SJSA1 (cell line): ENCODE data around the gene DTYMK. TPM values are rescaled to one million over a fixed set of nuclear protein-coding genes. Genes with fewer than 3 reads are reported as not detected.
"Not testable (repeated sequence)": the region's sequence is repeated elsewhere in the genome, so short reads cannot be mapped to it uniquely, and the experiment has no call there.

Experiments
- DNase-seq, 2 experiments: peaks; one replicate each; pipeline ENCODE4 v3.0.0-alpha.2; 2015 to 2020; ENCODE audit warnings: low spot score in 2 of 2, low read depth in 1 of 2
- H3K27ac ChIP-seq: fragments of 250-450 bp; sonication (Bioruptor Pico); 2 replicates; pipeline ENCODE4 v1.5.1; 2020; ENCODE audit warnings: mild to moderate bottlenecking, moderate library complexity
- H3K27me3 ChIP-seq: fragments of 250-450 bp; sonication (Bioruptor Pico); replicated peaks from 2 replicates; pipeline ENCODE4 v1.5.1; 2020; ENCODE audit warnings: mild to moderate bottlenecking, moderate library complexity
- H3K36me3 ChIP-seq: fragments of 250-450 bp; sonication (Bioruptor Pico); 2 replicates; pipeline ENCODE4 v1.5.1; 2020; ENCODE audit warnings: mild to moderate bottlenecking
- H3K4me1 ChIP-seq: fragments of 250-450 bp; sonication (Bioruptor Pico); replicated peaks from 2 replicates; pipeline ENCODE4 v1.6.1; 2021; ENCODE audit warnings: mild to moderate bottlenecking
- H3K4me3 ChIP-seq: fragments of 250-450 bp; sonication (Bioruptor Pico); 2 replicates; pipeline ENCODE4 v1.5.1; 2020; ENCODE audit warnings: mild to moderate bottlenecking
- H3K9me3 ChIP-seq: fragments of 250-450 bp; sonication (Bioruptor Pico); replicated peaks from 2 replicates; pipeline ENCODE4 v1.5.1; 2020; ENCODE audit warnings: mild to moderate bottlenecking
- total RNA-seq: library from RNA; depleted of rRNA; stranded (reverse); fragments of >200 nt; shearing (Covaris generic); gene quantifications from 2 replicates; pipeline ENCODE4 v1.2.3, GENCODE V29; 2014

The DTYMK gene
- total RNA-seq, 1 experiment from 2014 or later, result 115 TPM

GRCh38 chr2:241672243-241673188, 14.1 kb downstream of the DTYMK start:
- no peak overlapping the region for H3K4me3 ChIP-seq
- H3K4me1 ChIP-seq, result no peaks in the 10 kb centered on the region
- no peak for DNase-seq
- H3K27me3 ChIP-seq, result no peaks in the 10 kb centered on the region
- no peak overlapping the region for H3K27ac ChIP-seq
- H3K36me3 ChIP-seq, result peaks cover 86% of the 10 kb centered on the region
- no peaks in the 10 kb centered on the region for H3K9me3 ChIP-seq

DNA sequence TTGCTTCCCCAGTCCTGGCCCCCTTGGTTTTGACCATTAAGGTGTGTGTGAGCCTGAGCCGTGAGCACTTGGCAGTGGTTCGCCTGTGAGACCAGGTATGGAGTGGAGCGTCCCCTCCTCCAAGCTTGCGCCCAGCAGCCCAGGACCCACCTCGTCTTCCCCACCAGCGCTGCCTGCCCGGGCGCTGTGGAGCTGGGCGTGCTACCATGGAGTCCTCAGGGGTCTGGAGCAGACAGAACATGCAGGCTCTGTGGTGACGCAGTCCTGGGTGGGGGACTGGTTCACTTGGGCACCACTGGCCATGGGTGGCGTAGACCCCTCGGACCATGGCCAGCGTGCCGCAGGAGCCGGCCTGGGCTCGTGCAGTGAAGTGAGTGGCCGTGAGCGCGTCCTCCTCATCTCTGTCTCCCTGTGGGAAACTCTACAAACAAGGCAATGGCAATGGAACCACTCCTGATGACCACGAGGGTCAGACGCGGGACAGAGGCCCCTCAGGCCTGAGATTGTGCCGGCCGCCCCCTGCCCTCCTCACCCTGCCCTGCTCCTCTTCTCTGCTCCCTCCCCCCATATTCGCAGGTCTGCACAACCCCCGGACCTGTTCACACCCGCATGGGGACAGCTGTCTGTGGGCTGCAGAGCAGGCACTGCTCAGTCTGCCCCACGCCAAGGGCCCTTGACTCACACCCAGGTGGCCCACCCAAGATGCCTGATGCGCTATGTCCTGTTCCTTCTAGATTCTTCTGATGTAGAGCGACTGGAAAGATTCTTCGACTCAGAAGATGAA, 15.0 kb downstream of the DTYMK start:
- Histone ChIP-seq H3K4me3 (no peak overlapping the region), H3K27ac (no peak overlapping the region), H3K4me1 (no peaks in the 10 kb centered on the region), H3K36me3 (peaks cover 85% of the 10 kb centered on the region), H3K27me3 (no peaks in the 10 kb centered on the region), H3K9me3 (no peaks in the 10 kb centered on the region)
- no peak for DNase-seq

DNA sequence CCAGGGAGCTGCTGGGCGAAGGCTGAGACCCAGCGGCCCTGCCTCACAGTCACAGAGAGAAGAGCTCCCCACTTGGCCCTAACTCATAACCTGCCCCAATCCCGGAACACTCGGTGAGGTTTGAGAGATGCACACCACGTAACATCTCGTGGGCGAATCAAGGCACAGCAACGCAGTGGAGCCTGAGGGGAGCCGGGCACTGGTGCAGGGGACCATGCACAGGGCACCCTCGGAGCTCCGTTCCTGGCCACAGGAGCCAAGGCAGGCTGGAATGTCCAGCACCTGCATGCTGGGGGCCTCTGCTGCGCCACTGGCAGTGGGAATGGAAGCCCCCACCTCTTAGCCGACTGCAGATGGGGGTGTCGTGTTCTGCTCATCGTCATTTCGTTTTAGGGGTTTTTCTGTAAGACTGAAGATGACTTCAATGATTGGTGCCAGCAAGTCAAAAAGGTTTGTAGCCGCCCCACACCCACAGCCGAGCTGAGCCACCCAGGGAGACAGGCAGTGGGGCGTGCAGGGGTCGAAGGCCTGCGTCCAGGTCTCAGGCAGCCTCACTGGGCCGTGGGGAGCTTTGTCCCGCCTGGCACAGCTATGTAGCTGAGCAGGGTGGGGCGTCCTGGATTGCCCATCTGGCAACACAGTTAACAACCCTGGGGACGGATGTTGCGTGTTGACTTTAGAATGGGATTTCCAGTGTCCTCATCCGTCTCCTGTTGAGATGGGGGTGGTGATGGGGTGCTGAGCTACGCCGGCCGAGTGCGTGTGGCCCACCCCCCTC, 16.1 kb downstream of the DTYMK start:
- Histone ChIP-seq H3K27me3 (no peaks in the 10 kb centered on the region), H3K4me3 (no peak overlapping the region), H3K4me1 (peaks cover 5% of the 10 kb centered on the region), H3K9me3 (no peaks in the 10 kb centered on the region), H3K36me3 (peaks cover 78% of the 10 kb centered on the region), H3K27ac (no peak overlapping the region)
- no peak for DNase-seq

DNA sequence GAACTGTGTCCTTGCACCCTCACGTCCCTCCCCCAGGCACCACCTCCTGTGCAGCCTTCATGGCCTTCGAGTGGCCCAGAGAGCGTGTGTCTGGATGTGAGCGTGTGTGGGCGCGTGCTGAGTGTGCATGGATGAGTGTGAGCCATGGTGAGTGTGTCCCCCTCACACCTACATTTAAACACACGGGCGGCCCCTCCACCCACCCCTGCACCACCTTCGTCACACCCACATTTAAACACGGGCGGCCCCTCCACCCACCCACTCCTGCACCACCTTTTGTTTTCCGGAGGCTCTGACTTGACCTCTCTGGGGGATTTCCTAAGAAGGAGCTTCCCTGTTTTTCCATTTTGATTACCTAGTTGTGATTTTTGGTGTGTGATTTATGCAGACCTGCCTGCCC, 17.8 kb downstream of the DTYMK start:
- Histone ChIP-seq H3K27me3 (no peaks in the 10 kb centered on the region), H3K27ac (no peak overlapping the region), H3K9me3 (no peaks in the 10 kb centered on the region), H3K4me1 (peaks cover 17% of the 10 kb centered on the region), H3K4me3 (no peak overlapping the region), H3K36me3 (peaks cover 69% of the 10 kb centered on the region)
- DNase-seq, result no peak

- Histone ChIP-seq H3K4me3 (no peak overlapping the region), H3K27me3 (no peaks in the 10 kb centered on the region), H3K27ac (no peak overlapping the region), H3K9me3 (no peaks in the 10 kb centered on the region), H3K36me3 (peaks cover 69% of the 10 kb centered on the region), H3K4me1 (peaks cover 17% of the 10 kb centered on the region)
- no peak for DNase-seq
These were observed 18.3 kb downstream of the DTYMK start for GRCh38 chr2:241668354-241668753.

DNA sequence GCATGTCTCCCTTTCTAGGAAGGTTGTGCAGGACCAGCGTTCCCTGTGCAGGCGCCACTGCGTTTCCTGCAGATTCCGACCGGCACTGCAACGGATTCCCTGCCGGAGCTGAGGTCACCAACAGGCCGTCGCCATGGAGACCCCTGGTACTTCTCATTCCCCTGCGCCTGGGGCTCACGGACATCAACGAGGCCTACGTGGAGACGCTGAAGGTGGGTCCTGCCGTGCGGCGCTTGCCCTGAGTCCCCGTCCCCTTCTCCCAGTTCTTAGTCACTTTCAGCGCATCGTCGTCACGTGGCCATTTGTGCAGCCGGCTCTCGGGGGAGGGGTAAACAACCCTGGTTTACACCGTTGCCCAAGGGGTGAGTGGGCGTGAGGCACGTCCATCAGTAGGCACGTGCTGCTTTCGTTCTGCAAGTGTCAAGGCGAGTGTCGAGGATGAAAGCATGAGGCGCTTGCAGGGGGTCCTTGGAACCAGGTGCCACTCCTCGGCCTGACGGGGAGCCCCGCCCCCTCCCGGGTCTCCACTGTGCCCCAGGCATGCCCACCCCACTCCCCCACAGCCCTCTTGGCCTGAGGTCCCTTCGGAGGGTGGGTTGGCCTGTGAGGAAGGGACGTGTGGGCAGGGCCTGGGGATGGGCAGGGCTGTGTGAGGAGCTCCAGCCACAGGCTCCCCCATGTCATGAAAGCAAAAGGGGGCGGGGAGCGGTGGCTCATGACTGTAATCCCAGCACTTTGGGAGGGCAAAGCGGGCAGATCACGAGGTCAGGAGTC, 19.8 kb downstream of the DTYMK start:
- Histone ChIP-seq H3K4me1 (peaks cover 17% of the 10 kb centered on the region), H3K36me3 (peaks cover 53% of the 10 kb centered on the region), H3K4me3 (no peak overlapping the region), H3K27ac (no peak overlapping the region), H3K9me3 (no peaks in the 10 kb centered on the region), H3K27me3 (no peaks in the 10 kb centered on the region)
- DNase-seq, result no peak

DNA sequence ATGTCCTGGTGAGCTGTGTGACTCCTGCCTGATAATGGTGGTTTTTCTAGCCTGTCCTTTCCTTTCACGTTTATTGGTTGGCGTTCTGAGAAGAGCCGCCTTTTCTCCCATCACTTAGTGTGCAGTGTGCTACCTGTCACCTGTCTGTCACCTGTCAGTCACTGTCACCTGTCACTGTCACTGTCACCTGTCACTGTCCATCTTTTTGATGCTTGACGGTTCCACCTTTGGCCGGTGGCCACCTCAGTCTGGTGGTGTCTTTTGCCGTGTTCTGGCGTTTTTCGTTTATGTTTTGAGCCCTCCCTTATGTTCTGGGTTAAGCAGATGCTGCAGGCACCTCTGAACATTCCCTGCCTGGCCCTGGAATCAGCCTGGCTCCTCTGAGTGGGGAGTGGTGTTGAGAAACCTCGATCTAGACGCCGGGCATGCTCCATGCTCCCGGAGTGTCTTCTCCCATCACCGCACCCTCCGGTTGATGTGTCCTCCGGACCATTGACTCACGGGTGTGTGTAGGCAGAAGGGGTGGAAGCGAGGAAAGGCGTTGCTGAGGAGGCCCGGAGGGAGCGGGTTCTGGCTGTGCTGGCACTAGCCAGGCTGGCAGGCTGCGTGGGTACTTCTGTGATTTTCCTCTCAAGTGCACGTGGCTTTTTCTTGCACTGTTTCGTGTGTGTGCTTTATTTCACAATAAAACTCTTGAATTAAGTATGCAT, 20.7 kb downstream of the DTYMK start:
- Histone ChIP-seq H3K27me3 (no peaks in the 10 kb centered on the region), H3K4me3 (no peak overlapping the region; the same call in 1 of the 2 replicates), H3K4me1 (peaks cover 17% of the 10 kb centered on the region), H3K36me3 (peaks cover 47% of the 10 kb centered on the region), H3K27ac (peak overlapping the region; percentile 92; the same call in 1 of the 2 replicates), H3K9me3 (no peaks in the 10 kb centered on the region)
- DNase-seq, result no peak

DNA sequence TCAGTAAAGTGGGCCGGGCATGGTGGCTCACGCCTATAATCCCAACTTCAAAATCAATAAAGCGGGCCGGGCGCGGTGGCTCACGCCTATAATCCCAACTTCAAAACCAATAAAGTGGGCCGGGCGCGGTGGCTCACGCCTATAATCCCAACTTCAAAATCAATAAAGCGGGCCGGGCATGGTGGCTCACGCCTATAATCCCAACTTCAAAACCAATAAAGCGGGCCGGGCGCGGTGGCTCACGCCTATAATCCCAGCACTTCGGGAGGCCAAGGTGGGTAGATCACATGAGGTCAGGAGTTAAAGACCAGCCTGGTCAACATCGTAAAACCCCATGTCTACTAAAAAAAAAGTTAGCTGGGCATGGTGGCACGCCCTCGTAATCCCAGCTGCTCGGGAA, 23.9 kb downstream of the DTYMK start:
- DNase-seq, H3K27me3 ChIP-seq, H3K27ac ChIP-seq, H3K4me3 ChIP-seq, H3K9me3 ChIP-seq: not testable (repeated sequence)
- peaks cover 17% of the 10 kb centered on the region for H3K4me1 ChIP-seq
- H3K36me3 ChIP-seq, result peaks cover 44% of the 10 kb centered on the region

GRCh38 chr2:241660593-241661213, 25.9 kb downstream of the DTYMK start:
- Histone ChIP-seq H3K27ac (no peak overlapping the region), H3K27me3 (no peaks in the 10 kb centered on the region), H3K36me3 (peaks cover 47% of the 10 kb centered on the region), H3K9me3 (no peaks in the 10 kb centered on the region), H3K4me3 (no peak overlapping the region), H3K4me1 (peaks cover 14% of the 10 kb centered on the region)
- DNase-seq, result no peak

DNA sequence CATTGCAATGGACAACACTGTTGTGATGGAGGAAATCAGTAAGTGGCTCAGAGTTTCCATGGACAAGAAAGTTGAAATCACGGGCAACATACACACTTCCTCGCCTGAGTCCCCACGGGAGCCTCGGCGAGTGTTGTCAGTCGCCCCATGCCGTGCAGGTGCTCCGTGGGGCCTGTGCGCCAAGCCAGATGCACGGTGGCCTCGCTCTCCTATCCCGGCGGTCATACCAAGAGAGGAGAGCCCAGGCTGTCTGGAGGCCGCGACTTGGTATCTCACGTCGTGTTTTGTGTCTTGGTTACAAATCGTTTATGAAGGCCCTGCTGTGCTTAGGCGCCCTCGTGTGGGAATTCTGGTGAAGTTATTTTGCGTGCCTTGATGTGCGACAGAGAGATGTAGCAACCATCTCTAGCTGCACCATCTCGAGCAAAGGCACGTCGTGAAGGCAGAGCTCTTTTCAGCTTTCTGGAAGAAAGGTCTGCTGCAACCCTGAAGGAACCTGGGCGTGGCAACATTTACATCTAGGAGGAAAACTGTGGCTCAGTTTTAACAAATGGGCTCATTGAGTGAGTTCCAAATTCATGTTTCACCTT, 27.4 kb downstream of the DTYMK start:
- H3K36me3 ChIP-seq, result peaks cover 62% of the 10 kb centered on the region

GRCh38 chr2:241658296-241658695, 28.3 kb downstream of the DTYMK start:
- no peak for DNase-seq
- Histone ChIP-seq H3K4me3 (no peak overlapping the region), H3K36me3 (peaks cover 65% of the 10 kb centered on the region), H3K27me3 (no peaks in the 10 kb centered on the region), H3K4me1 (no peaks in the 10 kb centered on the region), H3K9me3 (no peaks in the 10 kb centered on the region), H3K27ac (no peak overlapping the region)

More for the DNA sequence above, 27.4 kb downstream of the DTYMK start:
- peak; percentile 59 to 68 for DNase-seq
- no peaks in the 10 kb centered on the region for H3K9me3 ChIP-seq
- H3K4me1 ChIP-seq, result peaks cover under 1% of the 10 kb centered on the region; the same call in 1 of the 2 replicates
- H3K27me3 ChIP-seq, result no peaks in the 10 kb centered on the region
- no peak overlapping the region for H3K27ac ChIP-seq
- H3K4me3 ChIP-seq, result no peak overlapping the region

DNA sequence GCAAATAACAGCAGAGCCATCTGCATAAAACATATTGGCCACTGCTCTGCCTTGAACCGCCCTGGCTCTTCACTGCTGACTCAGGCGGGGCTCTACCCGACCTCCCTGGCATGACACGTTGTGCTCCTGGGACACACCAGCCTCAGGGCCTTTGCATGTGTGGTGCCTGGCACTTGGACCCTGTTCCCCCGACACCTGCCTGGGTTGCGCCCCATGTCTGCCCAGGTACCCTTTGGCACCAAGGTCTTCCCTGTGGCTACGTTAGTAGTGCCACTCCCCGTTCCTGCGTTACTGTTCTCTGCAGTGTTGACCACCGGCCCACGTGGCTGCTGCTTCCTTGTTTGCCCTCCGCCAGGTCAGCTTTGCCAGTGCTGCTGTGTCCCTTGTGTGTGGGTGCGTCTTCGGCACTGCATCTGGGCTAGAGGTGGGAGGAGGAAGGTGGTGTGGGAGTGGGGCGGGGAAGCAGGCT, 28.8 kb downstream of the DTYMK start:
- Histone ChIP-seq H3K4me3 (no peak overlapping the region), H3K27ac (no peak overlapping the region), H3K4me1 (no peaks in the 10 kb centered on the region), H3K9me3 (no peaks in the 10 kb centered on the region), H3K36me3 (peaks cover 70% of the 10 kb centered on the region), H3K27me3 (no peaks in the 10 kb centered on the region)
- DNase-seq, result no peak
